H7 (cell line): ENCODE measurements around the gene STK32B. TPM values are rescaled to one million over a fixed set of nuclear protein-coding genes. Genes with fewer than 3 reads are reported as not detected.

ENCODE experiments used
- DNase-seq: peaks from one replicate; pipeline ENCODE4 v3.0.0; 2012
- H3K27me3 ChIP-seq: 2 replicates; pipeline ENCODE4 v1.6.0; 2011; ENCODE audit warnings: mild to moderate bottlenecking, low read length; ENCODE audit not compliant: control insufficient read depth, insufficient read depth
- H3K36me3 ChIP-seq: replicated peaks from 2 replicates; pipeline ENCODE4 v1.5.1; 2011; ENCODE audit warnings: low read length; ENCODE audit not compliant: control insufficient read depth, insufficient read depth
- H3K4me3 ChIP-seq: 2 replicates; pipeline ENCODE4 v1.5.1; 2011; ENCODE audit warnings: low read depth, mild to moderate bottlenecking, control low read depth, low read length, moderate library complexity; ENCODE audit not compliant: insufficient read depth
- total RNA-seq: library from RNA; depleted of rRNA; stranded (reverse); fragments of >200 nt; shearing (Covaris generic); gene quantifications from 2 replicates; pipeline ENCODE4 v1.2.3, GENCODE V29; 2014

Gene STK32B
- total RNA-seq, 1 experiment from 2014 or later, result 2.8 TPM

- Histone ChIP-seq H3K36me3 (no peaks in the 10 kb centered on the region), H3K4me3 (no peak overlapping the region), H3K27me3 (no peaks in the 10 kb centered on the region)
- peak; percentile 58 for DNase-seq
These were observed 147.6 kb downstream of the STK32B start for GRCh38 chr4:5198656-5199541.

DNA sequence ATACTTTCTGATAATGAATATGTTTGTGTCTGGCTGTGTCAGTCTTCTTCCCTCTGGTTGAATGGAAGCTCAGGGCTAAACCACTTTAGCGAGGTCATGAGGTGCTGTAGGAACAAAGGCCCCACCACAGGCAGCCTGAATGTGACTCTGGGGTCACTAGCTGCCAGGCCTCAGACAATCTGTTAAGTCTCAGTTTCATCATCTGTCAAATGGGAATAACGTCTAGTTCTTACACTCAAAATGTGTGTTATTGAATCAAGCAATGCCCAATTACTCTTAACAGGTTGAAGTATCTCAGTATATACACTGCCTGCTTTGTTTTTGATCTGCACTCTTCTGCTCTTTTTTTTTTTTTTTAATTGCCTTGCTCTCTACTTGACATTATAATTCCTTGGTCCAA is 148.6 kb downstream of the STK32B start:
- Histone ChIP-seq H3K27me3 (no peaks in the 10 kb centered on the region), H3K36me3 (no peaks in the 10 kb centered on the region), H3K4me3 (no peak overlapping the region)
- peak; percentile 38 for DNase-seq

- H3K36me3 ChIP-seq, result no peaks in the 10 kb centered on the region
- H3K4me3 ChIP-seq, result no peak overlapping the region
- H3K27me3 ChIP-seq, result no peaks in the 10 kb centered on the region
- DNase-seq, result no peak
These were observed 149.2 kb downstream of the STK32B start for GRCh38 chr4:5200513-5200912.

- H3K27me3 ChIP-seq, result no peaks in the 10 kb centered on the region
- H3K36me3 ChIP-seq, result no peaks in the 10 kb centered on the region
- H3K4me3 ChIP-seq, result no peak overlapping the region
- DNase-seq, result no peak
These were observed 152.2 kb downstream of the STK32B start for GRCh38 chr4:5203309-5203992.

DNA sequence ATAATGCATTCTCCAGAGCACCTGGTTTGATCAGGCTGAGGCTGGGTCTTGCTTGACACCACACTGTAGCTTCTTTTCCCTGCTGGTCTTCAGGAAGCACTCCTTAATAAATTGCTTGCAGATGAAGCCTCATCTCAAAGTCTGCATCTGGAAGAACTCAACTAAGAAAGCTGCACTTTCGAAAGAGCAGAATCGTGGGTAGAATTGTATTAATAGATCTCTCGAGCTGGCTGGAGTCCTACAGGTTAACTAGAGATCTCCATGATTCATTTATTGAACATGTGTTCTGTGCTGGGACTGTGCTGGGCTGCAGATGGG is 152.7 kb downstream of the STK32B start:
- no peak for DNase-seq
- Histone ChIP-seq H3K27me3 (no peaks in the 10 kb centered on the region), H3K36me3 (no peaks in the 10 kb centered on the region), H3K4me3 (no peak overlapping the region)

GRCh38 chr4:5204781-5205180 is 153.5 kb downstream of the STK32B start:
- no peak for DNase-seq
- Histone ChIP-seq H3K36me3 (no peaks in the 10 kb centered on the region), H3K27me3 (no peaks in the 10 kb centered on the region), H3K4me3 (no peak overlapping the region)

- Histone ChIP-seq H3K36me3 (no peaks in the 10 kb centered on the region), H3K4me3 (no peak overlapping the region), H3K27me3 (no peaks in the 10 kb centered on the region)
- DNase-seq, result no peak
These were observed 154.9 kb downstream of the STK32B start for GRCh38 chr4:5206016-5206790.

GRCh38 chr4:5209862-5210261 is 158.6 kb downstream of the STK32B start:
- Histone ChIP-seq H3K4me3 (no peak overlapping the region), H3K27me3 (no peaks in the 10 kb centered on the region), H3K36me3 (no peaks in the 10 kb centered on the region)
- DNase-seq, result no peak

GRCh38 chr4:5211282-5211839 is 160.1 kb downstream of the STK32B start:
- Histone ChIP-seq H3K27me3 (no peaks in the 10 kb centered on the region), H3K36me3 (no peaks in the 10 kb centered on the region), H3K4me3 (no peak overlapping the region)
- DNase-seq, result no peak

DNA sequence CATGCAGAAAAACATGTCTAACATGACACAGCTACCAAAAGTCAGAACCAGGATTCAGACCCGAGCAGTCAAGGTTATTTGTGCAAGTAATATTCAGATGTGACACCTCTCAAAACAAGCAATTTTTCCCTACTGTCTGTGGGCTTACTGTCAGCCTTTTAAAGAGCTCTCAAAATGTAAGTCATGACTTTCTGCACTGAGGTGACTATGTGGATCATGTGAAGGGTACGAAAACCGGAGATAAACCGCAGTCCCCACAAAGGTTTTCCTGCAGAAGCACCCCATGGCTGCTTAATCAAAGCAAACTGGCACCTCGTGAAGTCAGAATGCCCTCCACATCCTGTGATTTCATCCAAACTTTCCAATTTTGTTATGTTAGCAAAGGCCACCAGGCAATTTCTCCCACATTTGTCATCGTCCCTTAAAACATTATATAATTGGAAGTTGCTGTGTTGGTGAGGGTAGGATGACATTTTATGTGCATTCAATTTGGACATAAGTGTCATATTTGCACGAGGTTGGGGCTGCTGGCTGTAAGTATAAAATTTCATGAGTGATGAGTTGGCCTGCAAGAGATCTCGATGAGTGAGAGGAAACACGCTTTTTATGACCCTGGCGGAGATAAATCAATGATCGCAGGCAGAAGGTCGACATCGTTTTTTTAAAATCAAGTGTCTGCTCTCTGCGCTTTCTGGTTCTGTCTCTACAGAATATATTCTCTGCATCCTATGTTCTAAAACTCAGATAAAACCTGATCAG is 161.2 kb downstream of the STK32B start:
- H3K36me3 ChIP-seq, result no peaks in the 10 kb centered on the region
- no peak for DNase-seq
- H3K27me3 ChIP-seq, result no peaks in the 10 kb centered on the region
- no peak overlapping the region for H3K4me3 ChIP-seq

DNA sequence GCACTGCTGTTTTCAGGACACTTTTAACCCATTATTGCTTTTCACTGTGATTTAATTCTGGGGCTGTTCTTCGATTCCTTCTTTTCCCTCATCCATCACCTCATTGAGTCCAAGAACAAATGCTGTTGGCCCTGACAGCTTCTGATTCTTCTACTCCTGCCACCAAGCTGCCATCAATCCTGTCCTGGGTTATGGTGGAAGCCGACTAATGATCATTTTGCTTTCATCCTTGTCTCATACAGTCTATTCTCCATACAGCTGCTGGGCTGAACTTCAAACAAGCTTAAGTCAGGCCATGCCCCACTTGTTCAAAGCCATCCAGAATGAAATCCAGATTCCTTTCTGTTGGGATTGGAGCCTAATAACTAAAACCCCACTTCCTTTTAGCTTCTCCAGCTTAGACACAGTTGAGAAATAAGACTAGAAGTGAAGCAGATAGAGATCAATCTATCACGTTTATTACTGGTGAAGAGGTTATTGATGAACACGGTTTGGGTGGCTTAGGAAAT is 161.9 kb downstream of the STK32B start:
- Histone ChIP-seq H3K4me3 (no peak overlapping the region), H3K36me3 (no peaks in the 10 kb centered on the region), H3K27me3 (no peaks in the 10 kb centered on the region)
- no peak for DNase-seq

DNA sequence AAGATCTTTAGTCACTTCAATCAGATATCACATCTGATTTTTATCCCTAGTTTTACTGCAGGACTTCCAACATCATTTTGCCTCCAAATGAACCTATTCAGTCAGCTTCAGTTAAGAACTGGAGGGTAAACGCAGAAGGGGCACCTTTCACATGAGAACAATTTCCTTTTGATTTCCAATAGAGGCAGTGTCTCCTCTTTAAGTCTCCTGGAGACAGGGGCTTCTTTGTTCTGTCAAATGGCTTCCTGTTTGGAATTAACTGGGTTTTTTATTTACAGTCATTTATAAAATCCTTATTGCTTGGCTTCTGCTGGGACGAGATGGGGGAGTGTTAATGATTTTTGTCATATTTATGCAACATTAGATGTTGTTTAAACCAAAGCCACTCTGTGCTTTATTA is 164.0 kb downstream of the STK32B start:
- DNase-seq, result no peak
- Histone ChIP-seq H3K4me3 (no peak overlapping the region), H3K36me3 (no peaks in the 10 kb centered on the region), H3K27me3 (no peaks in the 10 kb centered on the region; the same call in 1 of the 2 replicates)

GRCh38 chr4:5217421-5217820 is 166.1 kb downstream of the STK32B start:
- Histone ChIP-seq H3K36me3 (no peaks in the 10 kb centered on the region), H3K27me3 (no peaks in the 10 kb centered on the region; the same call in 1 of the 2 replicates), H3K4me3 (no peak overlapping the region)
- DNase-seq, result no peak
